Osteoblast (primary cell): ENCODE results near the gene RNF34. TPM values are rescaled to one million over a fixed set of nuclear protein-coding genes. Genes with fewer than 3 reads are reported as not detected.

ENCODE experiments used
- DNase-seq: peaks from one replicate; pipeline ENCODE4 v3.0.0; 2011; ENCODE audit warnings: low spot score, mixed read lengths; ENCODE audit not compliant: insufficient read length; ENCODE audit errors: missing footprints
- H2AFZ ChIP-seq: 2 replicates; pipeline ENCODE4 v1.6.0; 2011; ENCODE audit warnings: mild to moderate bottlenecking, low read length
- H3K27ac ChIP-seq: 2 replicates; pipeline ENCODE4 v1.5.1; 2011; ENCODE audit warnings: mild to moderate bottlenecking, low read depth, low read length, moderate library complexity
- H3K27me3 ChIP-seq: 2 replicates; pipeline ENCODE4 v1.6.0; 2012; ENCODE audit warnings: mild to moderate bottlenecking, control low read depth, inconsistent platforms, low read length, moderate library complexity; ENCODE audit not compliant: insufficient read depth
- H3K36me3 ChIP-seq: 2 replicates; pipeline ENCODE4 v1.5.1; 2011; ENCODE audit warnings: mild to moderate bottlenecking, low read length, control low read depth, moderate library complexity; ENCODE audit not compliant: insufficient read depth
- H3K4me1 ChIP-seq: 2 replicates; pipeline ENCODE4 v1.5.1; 2011; ENCODE audit warnings: mild to moderate bottlenecking, low read length, control low read depth, moderate library complexity; ENCODE audit not compliant: insufficient read depth
- H3K4me2 ChIP-seq: 2 replicates; pipeline ENCODE4 v1.6.0; 2011; ENCODE audit warnings: mild to moderate bottlenecking, low read length; ENCODE audit not compliant: insufficient read depth
- H3K4me3 ChIP-seq: fragments of 200-600 bp; sonication (generic); 3 replicates; pipeline ENCODE4 v1.5.1; 2012; ENCODE audit warnings: mild to moderate bottlenecking, low read length, inconsistent platforms; ENCODE audit not compliant: insufficient read depth
- H3K79me2 ChIP-seq: 2 replicates; pipeline ENCODE4 v1.6.0; 2012; ENCODE audit warnings: mild to moderate bottlenecking, low read length, control low read depth, inconsistent platforms; ENCODE audit not compliant: insufficient read depth
- H3K9me3 ChIP-seq: 2 replicates; pipeline ENCODE4 v1.5.1; 2011; ENCODE audit warnings: low read depth, low read length, control low read depth
- H4K20me1 ChIP-seq: 2 replicates; pipeline ENCODE4 v1.6.0; 2012; ENCODE audit warnings: mild to moderate bottlenecking, low read length, control low read depth; ENCODE audit not compliant: insufficient read depth
- CTCF ChIP-seq: IDR thresholded peaks from 2 replicates; pipeline ENCODE4 v1.5.1; 2011; ENCODE audit warnings: mild to moderate bottlenecking, low read depth, low read length, moderate library complexity; ENCODE audit errors: extremely low read depth
- total RNA-seq: library from RNA; depleted of rRNA; stranded (reverse); fragments of >200 nt; gene quantifications from 2 replicates; pipeline ENCODE4 v1.2.3, GENCODE V29; 2012

RNF34 gene
- total RNA-seq, 1 donor: 41.6 TPM

- H4K20me1 ChIP-seq: no peaks in the 10 kb centered on the region
- H3K4me1 ChIP-seq: no peaks in the 10 kb centered on the region
- H3K27me3 ChIP-seq: no peaks in the 10 kb centered on the region
- no peak overlapping the region for H3K27ac ChIP-seq
- no peak overlapping the region for H3K4me3 ChIP-seq
- H3K9me3 ChIP-seq: no peaks in the 10 kb centered on the region
- H3K79me2 ChIP-seq: peaks cover 4% of the 10 kb centered on the region
- H2AFZ ChIP-seq: no peak overlapping the region
- H3K36me3 ChIP-seq: peaks cover 21% of the 10 kb centered on the region
- DNase-seq: no peak
- TF ChIP-seq CTCF: no peak
- H3K4me2 ChIP-seq: no peak overlapping the region
Measured at GRCh38 chr12:121442028-121442948, 42.4 kb downstream of the RNF34 start.

DNA sequence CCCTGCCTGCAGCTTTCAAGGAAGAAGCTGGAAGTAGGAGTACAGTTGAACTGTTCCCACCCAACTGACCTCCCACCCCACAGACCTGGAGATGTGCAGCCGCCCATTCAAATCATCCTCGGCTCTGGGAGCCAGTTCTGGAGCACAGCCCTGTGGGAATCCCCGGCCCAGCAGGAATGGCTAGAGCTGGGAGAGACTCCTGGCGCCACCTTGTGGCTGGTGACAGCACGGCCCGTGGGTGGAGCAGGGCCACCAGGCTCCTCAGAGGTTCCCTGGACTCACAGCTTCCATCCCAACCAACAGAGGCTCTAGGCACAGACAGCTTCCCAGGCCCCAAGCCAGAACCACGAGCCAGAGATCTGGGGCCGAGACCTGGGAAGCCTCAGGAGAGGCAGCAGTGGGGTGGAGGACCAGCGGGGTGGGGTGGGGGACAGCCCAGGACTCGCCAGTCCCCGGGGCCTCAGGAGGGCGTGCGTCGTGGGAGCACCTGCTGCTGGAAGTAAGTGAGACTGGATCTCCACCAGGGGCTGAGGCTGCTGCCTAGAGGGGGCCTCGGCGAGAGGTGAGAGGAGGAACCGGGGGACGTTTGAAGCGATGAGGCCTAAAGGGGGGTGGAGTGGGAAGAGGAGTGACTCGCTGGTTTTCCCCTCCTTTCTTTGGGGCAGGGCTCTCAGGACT lies 43.4 kb downstream of the RNF34 start:
- TF ChIP-seq CTCF: peak; percentile 90
- Histone ChIP-seq H3K79me2 (peaks cover 5% of the 10 kb centered on the region), H3K4me1 (no peaks in the 10 kb centered on the region), H3K27ac (no peak overlapping the region), H3K4me3 (no peak overlapping the region), H3K36me3 (peaks cover 21% of the 10 kb centered on the region), H4K20me1 (no peaks in the 10 kb centered on the region), H3K4me2 (no peak overlapping the region), H2AFZ (no peak overlapping the region), H3K9me3 (no peaks in the 10 kb centered on the region), H3K27me3 (no peaks in the 10 kb centered on the region)
- peak; percentile 100 for DNase-seq

DNA sequence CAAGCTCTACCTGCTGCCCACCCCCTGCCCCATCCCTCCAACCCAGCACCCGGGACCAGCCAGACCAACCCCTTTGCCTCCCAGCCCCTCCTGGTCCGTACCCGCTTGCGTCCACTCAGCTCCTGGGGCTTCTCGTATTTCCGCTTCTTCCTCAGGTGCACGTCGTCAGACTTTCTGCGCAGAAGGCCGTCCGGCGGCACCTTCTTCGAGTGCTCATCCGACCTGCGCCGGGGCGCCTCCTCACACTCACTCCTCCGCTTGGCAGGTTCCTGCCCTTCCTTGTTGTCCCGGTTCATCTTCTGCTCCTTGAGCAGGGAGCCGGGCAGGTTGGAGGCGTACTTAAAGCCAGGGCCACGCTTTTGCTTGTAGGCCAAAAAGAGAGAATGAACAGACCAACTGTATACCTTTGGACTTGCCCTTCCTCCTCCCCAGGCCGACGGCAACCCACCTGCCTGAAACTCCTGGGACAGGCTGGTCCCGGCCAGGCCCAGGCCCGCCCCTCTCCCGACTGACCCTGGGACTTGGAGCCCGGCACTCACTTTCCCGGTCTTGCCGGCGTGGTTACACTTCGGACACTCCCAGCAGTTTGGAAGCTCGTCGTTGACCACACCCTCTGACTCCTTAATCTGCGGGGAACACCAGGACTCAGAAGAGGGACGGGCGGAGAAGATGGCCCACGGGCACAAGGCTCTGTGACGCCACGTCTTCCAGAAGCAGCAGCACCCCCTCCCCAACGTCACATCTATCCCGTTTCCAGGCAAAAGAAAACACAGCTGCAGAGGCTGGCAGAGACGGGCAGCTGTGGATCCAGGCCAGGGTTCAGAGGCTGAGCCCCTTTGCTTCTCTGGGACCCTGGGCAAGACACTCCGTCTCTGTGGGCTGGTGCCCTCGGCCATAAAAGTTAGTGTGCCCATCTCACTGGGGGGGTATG lies 44.3 kb downstream of the RNF34 start:
- TF ChIP-seq CTCF: no peak
- H3K79me2 ChIP-seq: peaks cover 12% of the 10 kb centered on the region
- no peaks in the 10 kb centered on the region for H3K4me1 ChIP-seq
- H3K4me2 ChIP-seq: no peak overlapping the region
- H3K36me3 ChIP-seq: peaks cover 14% of the 10 kb centered on the region
- H3K4me3 ChIP-seq: no peak overlapping the region
- no peak overlapping the region for H2AFZ ChIP-seq
- no peaks in the 10 kb centered on the region for H3K9me3 ChIP-seq
- H4K20me1 ChIP-seq: no peaks in the 10 kb centered on the region
- no peaks in the 10 kb centered on the region for H3K27me3 ChIP-seq
- no peak overlapping the region for H3K27ac ChIP-seq
- peak; percentile 68 for DNase-seq
